Mucosa of stomach (tissue), 1 donor: ENCODE measurements around the gene BEGAIN.

Experiments used
- H3K27me3 ChIP-seq: one replicate; pipeline ENCODE4 v1.7.0; 2013; ENCODE audit warnings: mild to moderate bottlenecking, low read length; ENCODE audit not compliant: control insufficient read depth, insufficient read depth
- H3K36me3 ChIP-seq: one replicate; pipeline ENCODE4 v1.7.0; 2013; ENCODE audit warnings: low read length; ENCODE audit not compliant: control insufficient read depth, insufficient read depth
- H3K4me1 ChIP-seq: one replicate; pipeline ENCODE4 v1.7.0; 2013; ENCODE audit warnings: mild to moderate bottlenecking, low read length; ENCODE audit not compliant: control insufficient read depth, insufficient read depth
- H3K4me3 ChIP-seq: one replicate; pipeline ENCODE4 v1.7.0; 2013; ENCODE audit warnings: low read length
- H3K9ac ChIP-seq: one replicate; pipeline ENCODE4 v1.7.0; 2013; ENCODE audit warnings: mild to moderate bottlenecking, low read length, moderate library complexity
- H3K9me3 ChIP-seq: one replicate; pipeline ENCODE4 v1.7.0; 2013; ENCODE audit warnings: mild to moderate bottlenecking, low read length, moderate library complexity; ENCODE audit not compliant: control insufficient read depth
- donor health status: Pancreatic carcinoma.

BEGAIN gene

DNA sequence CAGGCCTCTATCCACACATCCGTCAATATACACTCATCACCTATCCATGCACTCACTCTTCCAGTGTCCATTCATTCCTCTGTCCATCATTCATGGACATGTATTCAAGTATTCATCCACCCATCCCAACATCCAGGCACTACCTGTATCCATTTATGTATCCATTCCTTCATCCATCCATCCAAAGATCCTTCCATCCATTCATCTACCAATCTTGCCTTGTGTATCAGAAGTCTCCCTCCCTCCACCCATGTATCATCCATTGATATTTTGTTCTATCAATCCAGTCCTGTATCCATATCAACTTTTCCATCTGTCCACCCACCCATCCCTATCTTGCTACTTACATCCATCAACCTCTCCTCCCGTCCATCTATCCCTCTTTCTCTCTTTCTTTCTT, 4.0 kb downstream of the BEGAIN start:
- Histone ChIP-seq H3K4me3 (no peak overlapping the region), H3K9me3 (no peaks in the 10 kb centered on the region), H3K4me1 (peaks cover 7% of the 10 kb centered on the region), H3K9ac (no peak overlapping the region), H3K36me3 (no peaks in the 10 kb centered on the region), H3K27me3 (peaks cover 17% of the 10 kb centered on the region)

DNA sequence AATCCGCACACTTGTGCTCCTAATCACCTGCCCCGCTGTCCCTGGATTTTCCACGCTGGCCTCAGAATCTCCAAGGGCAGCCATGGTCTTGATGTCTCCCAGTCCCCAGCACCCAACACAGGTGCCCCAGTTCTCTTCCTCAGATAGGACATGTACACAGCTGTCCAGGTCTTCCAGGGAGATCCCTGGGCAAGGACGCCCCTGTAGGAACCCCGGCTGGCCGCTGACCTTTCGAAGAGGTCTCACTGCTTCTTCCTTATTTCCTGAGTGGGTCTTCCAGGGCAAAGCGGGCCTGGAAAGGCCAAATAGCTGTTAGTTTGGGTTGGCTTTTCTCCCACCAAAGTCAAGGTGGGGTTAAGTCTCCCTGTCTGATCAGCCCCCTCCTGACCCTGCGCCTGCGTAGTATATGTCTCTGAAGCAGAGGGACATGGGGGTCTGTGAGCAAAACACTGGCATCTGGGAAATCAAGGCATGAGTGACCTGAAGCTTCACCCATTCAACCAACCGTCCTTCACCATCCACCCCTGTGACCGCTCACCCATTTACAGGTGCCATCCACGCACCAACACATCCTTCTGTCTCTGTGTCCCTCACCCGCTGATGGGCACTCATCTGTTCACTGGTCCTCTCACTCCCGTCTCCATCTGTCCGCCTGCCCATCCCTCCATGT, 4.6 kb downstream of the BEGAIN start:
- Histone ChIP-seq H3K9ac (no peak overlapping the region), H3K27me3 (peaks cover 11% of the 10 kb centered on the region), H3K4me1 (peaks cover 7% of the 10 kb centered on the region), H3K9me3 (no peaks in the 10 kb centered on the region), H3K36me3 (no peaks in the 10 kb centered on the region), H3K4me3 (no peak overlapping the region)

DNA sequence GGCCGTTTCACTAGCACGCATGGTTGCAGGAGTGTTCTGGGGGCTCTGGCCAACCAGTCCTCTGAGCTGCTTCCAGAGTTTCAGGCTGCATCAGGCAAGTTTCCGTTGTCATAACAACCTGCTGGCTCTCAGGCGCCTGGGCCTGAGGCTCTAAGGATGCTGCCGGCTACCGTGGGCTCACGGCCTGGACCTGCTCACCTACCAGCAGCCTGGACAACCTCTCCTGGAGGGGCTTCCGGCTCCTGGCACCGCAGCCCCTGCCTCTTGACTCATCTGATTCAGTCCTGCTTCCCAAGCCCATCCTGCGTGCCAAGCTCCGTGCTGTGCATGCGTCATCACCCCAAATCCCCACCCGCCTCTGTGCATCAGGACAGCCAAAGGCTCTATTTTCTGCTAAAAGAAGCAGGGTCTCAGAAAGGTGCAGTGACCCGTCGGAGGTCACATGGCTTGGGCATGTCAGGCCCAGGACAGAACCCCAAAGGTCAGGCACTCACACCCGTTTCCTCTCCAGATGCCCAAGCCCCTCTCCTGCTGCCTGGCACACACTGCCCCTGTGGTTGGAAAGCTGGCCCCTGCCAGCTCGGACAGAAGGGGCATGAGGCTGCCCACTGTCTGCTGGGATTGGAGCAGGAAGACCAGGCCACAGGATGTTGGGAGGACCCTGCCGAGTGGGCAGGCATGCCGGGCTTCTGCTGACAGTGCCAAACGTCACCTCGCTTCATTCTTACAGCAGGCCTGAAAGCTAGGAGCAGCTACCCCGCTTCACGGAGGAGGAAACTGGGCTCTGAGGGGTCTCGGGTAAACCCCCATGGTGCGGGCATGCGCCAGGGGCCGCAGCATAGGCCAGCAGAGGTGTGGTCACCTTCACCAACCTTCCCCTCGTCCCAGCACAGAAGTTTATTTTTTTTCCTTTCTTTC, 5.7 kb downstream of the BEGAIN start:
- peaks cover 6% of the 10 kb centered on the region for H3K27me3 ChIP-seq
- no peaks in the 10 kb centered on the region for H3K36me3 ChIP-seq
- H3K9ac ChIP-seq, result no peak overlapping the region
- H3K4me3 ChIP-seq, result no peak overlapping the region
- H3K4me1 ChIP-seq, result peaks cover 5% of the 10 kb centered on the region
- no peaks in the 10 kb centered on the region for H3K9me3 ChIP-seq

DNA sequence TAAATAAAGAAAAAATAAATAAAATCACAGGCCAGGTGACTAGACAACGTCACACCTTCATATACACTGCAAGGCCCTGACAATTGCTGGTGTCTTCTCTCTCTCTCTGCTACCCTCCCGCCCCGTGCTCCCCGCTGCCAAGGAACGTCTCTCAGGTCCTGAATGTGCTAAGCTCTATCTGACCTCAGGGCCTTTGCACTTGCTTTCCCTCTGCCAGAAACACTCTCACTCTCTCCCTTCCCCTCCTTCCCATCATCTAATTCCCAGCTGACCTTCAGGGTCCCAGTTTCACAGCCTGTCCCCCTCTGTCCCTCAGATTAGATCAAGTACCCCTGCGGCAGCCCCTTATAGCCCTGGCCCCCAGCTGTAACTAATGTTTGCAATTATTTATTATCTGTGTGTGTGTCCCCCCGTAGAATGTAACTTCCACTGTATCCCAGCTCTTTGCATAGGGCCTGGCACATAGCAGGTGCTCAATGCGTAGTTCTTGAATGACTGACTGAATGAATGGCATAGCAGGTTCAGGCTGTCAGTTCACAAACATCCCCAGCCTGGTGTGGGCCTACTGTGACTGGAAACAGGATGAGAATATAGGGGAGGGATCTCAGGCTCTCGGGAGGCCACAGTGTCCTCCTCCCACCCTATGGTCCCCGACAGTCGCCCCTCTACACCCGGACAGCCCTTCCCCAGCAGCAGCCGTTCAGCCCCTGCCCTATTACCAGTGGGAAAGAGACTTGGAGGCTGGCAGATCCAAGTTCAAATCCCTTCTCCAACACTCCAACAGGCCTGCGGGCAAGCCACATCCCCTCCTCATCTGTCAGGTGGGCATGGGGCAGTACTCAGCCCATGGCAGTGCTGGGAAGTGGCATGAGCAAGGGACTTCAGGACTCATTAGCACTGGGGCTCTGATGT, 6.6 kb downstream of the BEGAIN start:
- Histone ChIP-seq H3K27me3 (peaks cover 1% of the 10 kb centered on the region), H3K9ac (no peak overlapping the region), H3K36me3 (no peaks in the 10 kb centered on the region)

DNA sequence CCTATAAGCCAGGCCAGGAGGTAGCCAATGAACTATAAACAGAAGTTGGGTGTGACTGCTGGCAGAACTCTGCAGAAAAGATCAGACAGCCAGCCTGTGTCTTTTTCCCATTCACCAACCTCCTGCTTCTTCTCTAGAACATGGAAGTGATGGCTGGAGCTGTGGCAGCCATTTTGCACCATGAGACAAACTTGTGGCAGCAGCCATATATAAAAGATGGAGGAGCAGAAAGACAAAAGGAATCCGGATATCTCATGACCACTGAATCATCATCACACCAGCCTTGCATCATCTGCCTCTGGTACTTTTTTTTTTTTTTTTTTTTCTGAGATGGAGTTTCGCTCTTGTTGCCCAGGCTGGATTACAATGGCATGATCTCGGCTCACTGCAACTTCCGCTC, 8.7 kb downstream of the BEGAIN start:
- Histone ChIP-seq H3K4me3 (no peak overlapping the region), H3K36me3 (no peaks in the 10 kb centered on the region)

More for the DNA sequence above, 6.6 kb downstream of the BEGAIN start:
- Histone ChIP-seq H3K4me3 (no peak overlapping the region), H3K9me3 (no peaks in the 10 kb centered on the region), H3K4me1 (no peaks in the 10 kb centered on the region)

DNA sequence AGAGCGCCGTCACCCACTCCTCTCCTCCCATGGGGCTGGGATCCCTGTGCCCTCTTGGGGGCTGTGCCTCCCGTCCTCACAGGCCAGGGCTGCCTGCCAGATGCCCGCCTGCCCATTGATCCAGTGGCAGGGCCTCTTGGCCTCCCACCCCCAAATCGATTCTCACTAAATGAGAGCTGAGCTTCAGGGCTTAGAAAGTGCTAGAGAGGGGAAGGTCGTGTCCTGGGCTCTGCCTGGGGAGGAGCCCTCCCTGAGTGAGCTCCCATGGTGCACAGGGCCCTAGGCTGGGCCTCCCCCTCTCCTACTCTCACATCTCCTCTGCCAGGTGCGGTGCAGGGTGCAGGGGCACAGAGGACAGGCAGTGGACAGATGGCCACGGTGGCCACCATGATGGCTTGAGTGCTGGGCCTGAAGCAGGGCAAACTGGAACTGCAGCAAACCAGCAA, 9.2 kb downstream of the BEGAIN start:
- Histone ChIP-seq H3K36me3 (no peaks in the 10 kb centered on the region), H3K4me3 (no peak overlapping the region), H3K4me1 (no peaks in the 10 kb centered on the region), H3K9me3 (no peaks in the 10 kb centered on the region), H3K9ac (no peak overlapping the region), H3K27me3 (peaks cover 16% of the 10 kb centered on the region)

More for the DNA sequence above, 8.7 kb downstream of the BEGAIN start:
- Histone ChIP-seq H3K27me3 (peaks cover 13% of the 10 kb centered on the region), H3K4me1 (no peaks in the 10 kb centered on the region), H3K9me3 (no peaks in the 10 kb centered on the region), H3K9ac (no peak overlapping the region)

DNA sequence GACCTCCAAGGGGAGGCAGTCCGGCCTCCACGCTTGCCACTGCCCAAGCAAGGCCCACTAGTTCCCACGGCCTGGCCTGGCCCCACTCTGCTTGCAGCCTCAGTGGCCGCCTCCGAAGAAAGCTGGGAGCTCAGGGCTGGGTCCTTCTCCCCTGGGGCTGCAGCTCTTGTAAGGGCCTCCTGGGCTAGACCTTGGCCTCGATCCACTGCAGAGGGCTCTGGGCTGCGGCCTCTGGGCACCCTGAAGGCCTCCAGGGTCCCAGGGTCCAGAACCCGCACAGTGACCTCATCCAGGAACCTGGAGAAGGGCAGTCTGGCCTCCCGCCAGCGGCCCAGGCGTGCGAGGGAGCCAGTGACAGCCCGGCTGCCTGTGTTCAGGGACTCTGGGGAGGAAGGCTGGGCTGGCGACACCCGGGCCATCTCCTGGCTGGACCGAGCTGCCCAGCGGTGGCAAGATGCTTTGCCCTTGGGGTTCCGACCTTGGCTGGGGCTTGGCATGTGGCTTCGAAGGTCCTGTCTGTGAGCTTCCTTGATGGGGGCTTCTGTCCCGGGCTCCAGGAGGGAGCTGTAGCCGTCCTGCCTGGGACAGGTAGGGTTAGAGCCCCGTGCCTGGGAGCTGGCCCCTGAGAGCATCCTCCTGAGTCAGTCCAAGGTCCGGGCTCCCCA, 9.8 kb downstream of the BEGAIN start:
- peaks cover 20% of the 10 kb centered on the region for H3K27me3 ChIP-seq
- no peaks in the 10 kb centered on the region for H3K36me3 ChIP-seq
- H3K4me3 ChIP-seq, result no peak overlapping the region
- H3K9ac ChIP-seq, result no peak overlapping the region
- no peaks in the 10 kb centered on the region for H3K4me1 ChIP-seq
- H3K9me3 ChIP-seq, result no peaks in the 10 kb centered on the region

DNA sequence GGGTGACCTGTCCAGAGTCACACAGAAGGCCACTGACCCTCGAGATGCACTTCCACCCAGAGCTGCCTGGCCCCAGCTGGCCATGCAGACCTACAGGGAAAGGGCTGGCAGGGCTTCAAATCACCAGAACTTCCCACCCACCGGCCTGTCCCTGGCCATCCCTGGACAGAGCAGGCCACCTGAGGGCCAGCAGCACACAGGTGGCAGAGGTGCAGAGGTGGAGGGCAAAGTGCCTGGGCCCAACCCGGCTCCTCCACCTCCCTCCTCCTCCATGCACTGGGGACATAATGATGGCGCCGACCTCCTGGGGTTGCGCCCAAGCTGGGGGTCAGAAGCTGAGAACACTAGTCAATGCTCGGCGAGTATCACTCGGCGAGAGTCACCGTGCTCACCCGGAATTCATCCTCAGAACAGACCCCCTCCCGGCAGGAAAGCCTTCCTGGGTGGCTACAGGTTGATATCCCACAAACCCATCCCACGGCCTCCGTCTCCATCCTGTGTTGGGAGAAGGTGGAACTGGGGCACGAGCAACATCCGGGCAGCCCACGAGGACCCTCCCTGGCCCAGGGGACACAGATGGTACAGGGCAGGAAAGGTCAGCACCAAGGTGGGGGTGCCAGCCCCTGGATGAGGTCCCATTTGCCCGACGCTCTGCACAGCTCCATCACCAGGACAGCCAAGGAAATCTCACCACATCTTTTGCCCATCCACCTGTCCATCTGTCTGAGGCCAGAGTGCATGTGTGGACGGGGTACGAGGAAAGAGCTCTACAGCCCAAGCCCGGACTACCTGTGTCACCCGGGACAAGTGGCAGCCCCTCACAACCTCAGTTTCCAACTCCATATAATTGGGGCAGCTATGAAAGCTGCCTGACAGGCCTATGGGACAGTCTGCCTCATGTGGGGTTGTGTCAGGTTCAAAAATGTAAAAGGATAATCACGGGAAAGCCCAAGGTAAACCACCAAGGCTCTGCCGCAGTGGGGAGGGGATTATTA, 10.8 kb downstream of the BEGAIN start:
- Histone ChIP-seq H3K9ac (no peak overlapping the region), H3K9me3 (no peaks in the 10 kb centered on the region), H3K4me1 (no peaks in the 10 kb centered on the region), H3K4me3 (no peak overlapping the region), H3K27me3 (peaks cover 27% of the 10 kb centered on the region), H3K36me3 (no peaks in the 10 kb centered on the region)

DNA sequence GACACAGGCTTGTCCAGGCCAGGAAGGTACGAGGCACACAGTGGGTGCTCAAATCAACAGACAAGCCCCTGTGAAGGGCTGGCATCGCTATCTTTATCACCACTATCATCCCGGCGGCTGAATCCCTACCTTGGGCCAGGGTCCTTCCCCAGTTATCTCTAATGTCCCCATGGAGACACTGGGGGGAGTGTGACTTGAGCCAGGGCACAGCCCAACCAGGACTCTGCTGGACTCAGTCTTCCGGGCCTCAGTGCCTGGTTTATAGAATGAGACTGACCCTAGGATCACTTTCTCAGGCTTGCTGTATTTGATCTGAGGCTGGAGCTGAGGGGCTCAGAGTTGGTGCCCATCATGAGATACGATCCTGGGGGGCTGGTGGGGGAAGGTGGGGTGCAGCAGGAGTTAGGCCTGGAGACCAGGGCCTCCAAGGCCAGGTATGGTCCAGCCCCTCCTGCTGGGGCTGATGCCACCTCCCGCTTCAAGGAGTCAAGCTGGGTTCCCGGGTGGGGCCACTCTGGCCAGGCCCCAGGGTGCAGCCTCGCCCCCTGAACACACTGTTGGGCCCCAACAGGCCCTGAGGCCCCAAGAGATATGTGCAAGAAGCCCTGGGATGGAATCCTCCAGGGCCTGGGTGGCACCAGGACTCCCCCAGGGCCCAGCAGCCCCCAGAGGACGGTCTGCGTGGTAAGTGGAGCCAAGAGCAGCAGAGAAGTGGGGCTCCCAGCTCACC, 11.8 kb downstream of the BEGAIN start:
- H3K4me1 ChIP-seq, result no peaks in the 10 kb centered on the region
- H3K27me3 ChIP-seq, result peaks cover 36% of the 10 kb centered on the region
- no peaks in the 10 kb centered on the region for H3K36me3 ChIP-seq
- H3K9me3 ChIP-seq, result no peaks in the 10 kb centered on the region
- no peak overlapping the region for H3K4me3 ChIP-seq
- no peak overlapping the region for H3K9ac ChIP-seq

DNA sequence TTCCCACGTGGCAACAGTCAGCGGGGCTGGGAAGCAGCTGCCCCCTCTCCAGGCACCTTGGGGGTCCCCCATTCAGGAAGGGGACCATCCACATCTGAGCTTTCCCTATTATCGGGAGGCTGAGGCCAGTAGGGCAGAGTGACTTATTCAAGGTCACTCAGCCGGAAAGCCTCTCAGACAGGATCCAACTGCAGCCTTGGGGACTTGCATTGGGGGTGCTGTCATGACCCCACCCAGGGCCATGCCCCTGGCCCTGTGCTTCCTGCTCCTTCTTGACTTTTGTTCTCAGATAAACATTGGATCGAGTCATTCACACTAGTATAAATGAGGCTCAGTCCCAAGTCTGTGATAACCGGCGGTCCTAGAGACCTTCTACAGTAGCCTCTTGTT, 12.6 kb downstream of the BEGAIN start:
- no peak overlapping the region for H3K4me3 ChIP-seq
- H3K27me3 ChIP-seq, result peaks cover 43% of the 10 kb centered on the region
- H3K4me1 ChIP-seq, result no peaks in the 10 kb centered on the region
- H3K9me3 ChIP-seq, result no peaks in the 10 kb centered on the region
- no peaks in the 10 kb centered on the region for H3K36me3 ChIP-seq
- no peak overlapping the region for H3K9ac ChIP-seq
